Keratinocyte (primary cell): ENCODE data around the gene FMNL2. TPM values are rescaled to one million over a fixed set of nuclear protein-coding genes. Genes with fewer than 3 reads are reported as not detected.

Experiments
- DNase-seq: peaks from one replicate; pipeline ENCODE4 v3.0.0-alpha.2; 2011; ENCODE audit warnings: low read depth, missing footprints, low spot score
- FAIRE-seq: peaks from 2 replicates; lab custom pipeline; 2011; peaks lifted over from hg19 to GRCh38; lab: Jason Lieb, UNC
- H2AFZ ChIP-seq: 2 replicates; pipeline ENCODE4 v1.6.0; 2012; ENCODE audit warnings: low read length, control low read depth, inconsistent platforms; ENCODE audit not compliant: control insufficient read depth
- H3K27ac ChIP-seq: 2 replicates; pipeline ENCODE4 v1.5.1; 2011; ENCODE audit warnings: low read length; ENCODE audit not compliant: control insufficient read depth, insufficient read depth
- H3K27me3 ChIP-seq: 3 replicates; pipeline ENCODE4 v1.6.0; 2011; ENCODE audit warnings: low read length; ENCODE audit not compliant: control insufficient read depth, insufficient read depth; ENCODE audit errors: extremely low read depth
- H3K36me3 ChIP-seq, 2 experiments: 2 replicates in 1 of 2; 3 replicates in 1 of 2; pipeline ENCODE4 v1.5.1; 2011; ENCODE audit warnings: low read length in 2 of 2, mild to moderate bottlenecking in 1 of 2; ENCODE audit not compliant: control insufficient read depth in 2 of 2, insufficient read depth in 2 of 2; ENCODE audit errors: extremely low read depth in 1 of 2
- H3K4me1 ChIP-seq: 3 replicates; pipeline ENCODE4 v1.5.1; 2011; ENCODE audit warnings: low read length; ENCODE audit not compliant: control insufficient read depth, insufficient read depth; ENCODE audit errors: extremely low read depth
- H3K4me2 ChIP-seq: 3 replicates; pipeline ENCODE4 v1.6.0; 2011; ENCODE audit warnings: low read depth, low read length; ENCODE audit not compliant: control insufficient read depth, insufficient read depth; ENCODE audit errors: extremely low read depth
- H3K4me3 ChIP-seq, 3 experiments: fragments of 200-600 bp in 1 of 3; sonication (generic) in 1 of 3; 2 replicates in 2 of 3; 3 replicates in 1 of 3; pipeline ENCODE4 v1.5.1; 2011 to 2016; ENCODE audit warnings: low read length in 3 of 3, mild to moderate bottlenecking in 3 of 3, control low read depth in 2 of 3, inconsistent platforms in 1 of 3, low read depth in 1 of 3, mixed read lengths in 1 of 3, mixed run types in 1 of 3, moderate library complexity in 1 of 3; ENCODE audit not compliant: control insufficient read depth in 2 of 3, insufficient read depth in 2 of 3; ENCODE audit errors: extremely low read depth in 1 of 3
- H3K79me2 ChIP-seq: 2 replicates; pipeline ENCODE4 v1.6.0; 2012; ENCODE audit warnings: low read length; ENCODE audit not compliant: control insufficient read depth, insufficient read depth
- H3K9ac ChIP-seq: 3 replicates; pipeline ENCODE4 v1.6.0; 2011; ENCODE audit warnings: low read length; ENCODE audit not compliant: control insufficient read depth, insufficient read depth; ENCODE audit errors: extremely low read depth
- H3K9me1 ChIP-seq: 3 replicates; pipeline ENCODE4 v1.6.0; 2011; ENCODE audit warnings: low read length; ENCODE audit not compliant: control insufficient read depth, insufficient read depth; ENCODE audit errors: extremely low read depth
- H3K9me3 ChIP-seq: 2 replicates; pipeline ENCODE4 v1.5.1; 2012; ENCODE audit warnings: low read depth, low read length; ENCODE audit not compliant: control insufficient read depth
- H4K20me1 ChIP-seq: 3 replicates; pipeline ENCODE4 v1.6.0; 2011; ENCODE audit warnings: low read length; ENCODE audit not compliant: control insufficient read depth, insufficient read depth; ENCODE audit errors: extremely low read depth
- EZH2 ChIP-seq: IDR thresholded peaks from one replicate; pipeline ENCODE4 v1.6.1; 2012; ENCODE audit warnings: inconsistent platforms, mild to moderate bottlenecking, low read length, moderate library complexity
- dilution Hi-C: fragments of 300-500 bp; cut with MboI; formaldehyde crosslinking; loops from one replicate; pipeline ENCODE4 v1.7.0; 2020; ENCODE audit warnings: low sequenced_read_pairs; ENCODE audit not compliant: extremely low pct_ligation_motif_present
- polyA plus RNA-seq, 5 experiments: library from polyadenylated mRNA; depleted of rRNA in 3 of 5; stranded (reverse) in 3 of 5; stranded (forward) in 1 of 5; unstranded in 1 of 5; fragments of >200 nt; gene quantifications; 1 replicate in 1 of 5; 2 replicates in 3 of 5; 3 replicates in 1 of 5; pipeline versions ENCODE4 v1.2.1 to v1.2.3, GENCODE V29; 2011 to 2012; ENCODE audit warnings: missing spikeins in 2 of 5, low read depth in 1 of 5, low replicate concordance in 1 of 5
- TF ChIP-seq, protein P1 (sequence below), 3 experiments: IDR thresholded peaks in 1 of 3; conservative IDR thresholded peaks in 1 of 3; optimal IDR thresholded peaks in 1 of 3; 2 replicates in 2 of 3; 3 replicates in 1 of 3; pipeline versions ENCODE3 to v1.5.1; 2011; ENCODE audit warnings: low read length in 3 of 3, mild to moderate bottlenecking in 3 of 3, moderate library complexity in 2 of 3, control low read depth in 1 of 3, inconsistent platforms in 1 of 3; ENCODE audit not compliant: insufficient read depth in 2 of 3; ENCODE audit errors: extremely low read depth in 1 of 3

FMNL2 gene
- polyA plus RNA-seq, 1 donor (not counting 4 experiments of a cell fraction or from before 2014, with no cell fraction given), result 62.7 TPM

DNA sequence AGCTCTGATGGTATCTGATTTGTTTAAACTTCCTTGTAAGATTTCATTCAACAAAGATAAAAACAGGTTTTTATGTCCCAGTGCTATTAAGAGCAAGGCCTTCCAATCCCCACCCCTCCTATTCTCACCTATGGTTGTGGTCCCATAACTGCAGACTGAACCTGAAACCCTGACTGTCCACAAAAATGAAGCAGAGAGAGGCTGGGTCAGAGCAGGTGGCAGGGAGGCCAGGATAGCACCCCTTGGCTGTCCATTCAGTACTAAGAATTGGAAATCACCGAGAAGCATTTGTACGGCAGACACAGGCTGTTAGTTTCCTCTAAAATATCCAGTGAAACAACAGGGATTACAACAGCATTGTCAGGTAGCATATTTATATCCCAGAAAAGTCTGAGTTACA is 37.3 kb upstream of the FMNL2 start:
- Histone ChIP-seq H3K9me3 (no peaks in the 10 kb centered on the region), H3K4me3 (no peak overlapping the region), H3K36me3 (no peaks in the 10 kb centered on the region), H3K27ac (no peak overlapping the region), H3K4me1 (peaks cover 2% of the 10 kb centered on the region), H2AFZ (no peak overlapping the region), H3K4me2 (no peak overlapping the region), H4K20me1 (no peaks in the 10 kb centered on the region), H3K9ac (no peak overlapping the region), H3K79me2 (no peaks in the 10 kb centered on the region), H3K9me1 (no peaks in the 10 kb centered on the region), H3K27me3 (no peaks in the 10 kb centered on the region)
- TF ChIP-seq, protein P1, sequence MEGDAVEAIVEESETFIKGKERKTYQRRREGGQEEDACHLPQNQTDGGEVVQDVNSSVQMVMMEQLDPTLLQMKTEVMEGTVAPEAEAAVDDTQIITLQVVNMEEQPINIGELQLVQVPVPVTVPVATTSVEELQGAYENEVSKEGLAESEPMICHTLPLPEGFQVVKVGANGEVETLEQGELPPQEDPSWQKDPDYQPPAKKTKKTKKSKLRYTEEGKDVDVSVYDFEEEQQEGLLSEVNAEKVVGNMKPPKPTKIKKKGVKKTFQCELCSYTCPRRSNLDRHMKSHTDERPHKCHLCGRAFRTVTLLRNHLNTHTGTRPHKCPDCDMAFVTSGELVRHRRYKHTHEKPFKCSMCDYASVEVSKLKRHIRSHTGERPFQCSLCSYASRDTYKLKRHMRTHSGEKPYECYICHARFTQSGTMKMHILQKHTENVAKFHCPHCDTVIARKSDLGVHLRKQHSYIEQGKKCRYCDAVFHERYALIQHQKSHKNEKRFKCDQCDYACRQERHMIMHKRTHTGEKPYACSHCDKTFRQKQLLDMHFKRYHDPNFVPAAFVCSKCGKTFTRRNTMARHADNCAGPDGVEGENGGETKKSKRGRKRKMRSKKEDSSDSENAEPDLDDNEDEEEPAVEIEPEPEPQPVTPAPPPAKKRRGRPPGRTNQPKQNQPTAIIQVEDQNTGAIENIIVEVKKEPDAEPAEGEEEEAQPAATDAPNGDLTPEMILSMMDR (optimal IDR thresholded peaks at IDR 0.05 in 1 of 3, IDR thresholded peaks at IDR 0.05 in 1 of 3, conservative IDR thresholded peaks at IDR 0.05 in 1 of 3; ENCODE audit: extremely low read depth in 1 of 3, insufficient read depth in 2 of 3, low read length in 3 of 3), result no peak
- no peak for TF ChIP-seq EZH2
- DNase-seq (no peak), FAIRE-seq (no peak)
- dilution Hi-C loops, result no loop called here

DNA sequence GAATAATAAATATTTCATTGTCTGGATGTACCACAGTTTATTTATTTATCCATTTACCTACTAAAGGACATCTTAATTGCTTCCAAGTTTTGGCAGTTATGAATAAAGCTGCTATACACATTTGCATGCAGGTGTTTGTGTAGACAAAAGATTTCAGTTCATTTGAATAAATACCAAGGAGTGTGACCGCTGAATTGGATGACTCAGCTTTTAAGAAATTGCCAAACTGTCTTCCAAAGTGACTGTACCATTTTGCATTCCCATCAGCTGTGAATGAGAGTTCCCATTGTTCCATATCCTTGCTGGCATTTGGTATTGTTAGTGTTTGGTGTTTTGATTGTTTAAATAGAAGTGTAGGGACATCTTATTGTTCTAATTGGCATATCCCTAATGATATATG is 36.2 kb upstream of the FMNL2 start:
- H3K79me2 ChIP-seq, result no peaks in the 10 kb centered on the region
- no peak for TF ChIP-seq EZH2
- TF ChIP-seq, protein P1 (optimal IDR thresholded peaks at IDR 0.05 in 1 of 3, IDR thresholded peaks at IDR 0.05 in 1 of 3, conservative IDR thresholded peaks at IDR 0.05 in 1 of 3; ENCODE audit: extremely low read depth in 1 of 3, insufficient read depth in 2 of 3, low read length in 3 of 3), result no peak
- H3K36me3 ChIP-seq, result no peaks in the 10 kb centered on the region
- no peak overlapping the region for H3K4me2 ChIP-seq
- peak; percentile 74 for FAIRE-seq
- no peak overlapping the region for H2AFZ ChIP-seq
- no peaks in the 10 kb centered on the region for H3K9me3 ChIP-seq
- H3K9ac ChIP-seq, result no peak overlapping the region
- no peaks in the 10 kb centered on the region for H4K20me1 ChIP-seq
- dilution Hi-C loops, result no loop called here
- no peaks in the 10 kb centered on the region for H3K27me3 ChIP-seq
- H3K9me1 ChIP-seq, result no peaks in the 10 kb centered on the region
- no peak overlapping the region for H3K27ac ChIP-seq
- peak; percentile 11 for DNase-seq
- H3K4me1 ChIP-seq, result peaks cover 2% of the 10 kb centered on the region
- no peak overlapping the region for H3K4me3 ChIP-seq
